ENCODE data around the gene PSMC3IP. TPM values are rescaled to one million over a fixed set of nuclear protein-coding genes. Genes with fewer than 3 reads are reported as not detected.
A peak's percentile ranks its signal among the peaks of the same experiment; 100 is the strongest.

The PSMC3IP gene
- total RNA-seq, 1 experiment from 2014 or later: 19.2 TPM

DNA sequence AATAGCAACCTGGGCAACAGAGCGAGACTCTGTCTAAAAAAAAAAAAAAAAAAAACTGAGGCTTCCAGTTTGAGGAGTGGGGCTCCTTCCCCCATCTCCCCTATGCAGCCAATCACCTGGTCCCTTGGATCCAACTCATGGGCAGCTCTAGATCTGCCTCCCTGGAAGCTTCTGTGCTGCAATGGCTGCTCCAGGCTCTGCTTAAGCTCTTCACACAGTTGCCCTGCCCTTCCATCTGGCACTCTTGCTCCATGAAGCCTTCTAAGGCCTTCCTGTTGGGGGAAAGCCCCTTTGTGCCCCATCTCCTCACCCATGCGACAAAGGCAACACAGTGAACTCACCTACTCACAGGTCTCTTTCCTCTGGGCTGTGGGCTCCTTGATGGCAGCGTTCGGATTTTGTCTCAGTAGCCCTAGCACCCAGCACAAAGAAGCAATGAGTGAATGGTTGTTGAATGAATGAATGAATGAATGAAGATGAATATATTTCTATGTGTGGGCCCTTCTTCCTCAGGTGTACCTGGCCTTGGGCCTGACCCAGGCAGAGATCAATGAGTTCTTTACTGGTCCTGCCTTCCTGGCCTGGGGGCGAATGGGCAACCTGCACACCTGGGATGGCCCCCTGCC, 39.6 kb downstream of the PSMC3IP start:
- Histone ChIP-seq H3K27ac (ENCODE audit: low read length) (0 out of 2 replicates have a peak overlapping the region, but pooled peaks have one; percentile 12), H3K4me3 (ENCODE audit: low read depth in 2 of 2, low read length in 2 of 2) (no peak overlapping the region), H3K36me3 (ENCODE audit: control insufficient read depth, insufficient read depth, low read length) (no peaks in the 10 kb centered on the region; the same call in 1 of the 2 replicates), H3K27me3 (ENCODE audit: control insufficient read depth, insufficient read depth, low read length) (no peaks in the 10 kb centered on the region), H3K4me1 (ENCODE audit: control insufficient read depth, insufficient read depth, low read length) (peaks cover 33% of the 10 kb centered on the region), H3K9me3 (ENCODE audit: control insufficient read depth, insufficient read depth, low read depth, low read length) (no peaks in the 10 kb centered on the region)
- in situ Hi-C loops (cut with HindIII; ENCODE audit: low pct_unique_long_range_greater_than_20kb, low sequenced_read_pairs): no loop called here
- ChIA-PET CTCF (interaction anchor here (0.6 kb wide), 1 partner anchor 455 kb away, joined by 5 read pairs; no protein-coding TSS in a partner anchor), POLR2A (no interaction called here)
- ATAC-seq (no peak), DNase-seq (ENCODE audit: low read depth, low spot score) (no peak)
- intact Hi-C loops (cut with micrococcal nuclease; ENCODE audit: unreplicated experiment): no loop called here
- TF ChIP-seq SIN3A (IDR thresholded peaks at IDR 0.05; ENCODE audit: borderline replicate concordance, insufficient read depth, low read depth, low read length): no peak
- TF ChIP-seq, protein P1, sequence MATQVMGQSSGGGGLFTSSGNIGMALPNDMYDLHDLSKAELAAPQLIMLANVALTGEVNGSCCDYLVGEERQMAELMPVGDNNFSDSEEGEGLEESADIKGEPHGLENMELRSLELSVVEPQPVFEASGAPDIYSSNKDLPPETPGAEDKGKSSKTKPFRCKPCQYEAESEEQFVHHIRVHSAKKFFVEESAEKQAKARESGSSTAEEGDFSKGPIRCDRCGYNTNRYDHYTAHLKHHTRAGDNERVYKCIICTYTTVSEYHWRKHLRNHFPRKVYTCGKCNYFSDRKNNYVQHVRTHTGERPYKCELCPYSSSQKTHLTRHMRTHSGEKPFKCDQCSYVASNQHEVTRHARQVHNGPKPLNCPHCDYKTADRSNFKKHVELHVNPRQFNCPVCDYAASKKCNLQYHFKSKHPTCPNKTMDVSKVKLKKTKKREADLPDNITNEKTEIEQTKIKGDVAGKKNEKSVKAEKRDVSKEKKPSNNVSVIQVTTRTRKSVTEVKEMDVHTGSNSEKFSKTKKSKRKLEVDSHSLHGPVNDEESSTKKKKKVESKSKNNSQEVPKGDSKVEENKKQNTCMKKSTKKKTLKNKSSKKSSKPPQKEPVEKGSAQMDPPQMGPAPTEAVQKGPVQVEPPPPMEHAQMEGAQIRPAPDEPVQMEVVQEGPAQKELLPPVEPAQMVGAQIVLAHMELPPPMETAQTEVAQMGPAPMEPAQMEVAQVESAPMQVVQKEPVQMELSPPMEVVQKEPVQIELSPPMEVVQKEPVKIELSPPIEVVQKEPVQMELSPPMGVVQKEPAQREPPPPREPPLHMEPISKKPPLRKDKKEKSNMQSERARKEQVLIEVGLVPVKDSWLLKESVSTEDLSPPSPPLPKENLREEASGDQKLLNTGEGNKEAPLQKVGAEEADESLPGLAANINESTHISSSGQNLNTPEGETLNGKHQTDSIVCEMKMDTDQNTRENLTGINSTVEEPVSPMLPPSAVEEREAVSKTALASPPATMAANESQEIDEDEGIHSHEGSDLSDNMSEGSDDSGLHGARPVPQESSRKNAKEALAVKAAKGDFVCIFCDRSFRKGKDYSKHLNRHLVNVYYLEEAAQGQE (IDR thresholded peaks at IDR 0.05; ENCODE audit: insufficient read depth in 1 of 2, low read depth in 2 of 2, low read length in 1 of 2): no peak
- TF ChIP-seq, protein P2, sequence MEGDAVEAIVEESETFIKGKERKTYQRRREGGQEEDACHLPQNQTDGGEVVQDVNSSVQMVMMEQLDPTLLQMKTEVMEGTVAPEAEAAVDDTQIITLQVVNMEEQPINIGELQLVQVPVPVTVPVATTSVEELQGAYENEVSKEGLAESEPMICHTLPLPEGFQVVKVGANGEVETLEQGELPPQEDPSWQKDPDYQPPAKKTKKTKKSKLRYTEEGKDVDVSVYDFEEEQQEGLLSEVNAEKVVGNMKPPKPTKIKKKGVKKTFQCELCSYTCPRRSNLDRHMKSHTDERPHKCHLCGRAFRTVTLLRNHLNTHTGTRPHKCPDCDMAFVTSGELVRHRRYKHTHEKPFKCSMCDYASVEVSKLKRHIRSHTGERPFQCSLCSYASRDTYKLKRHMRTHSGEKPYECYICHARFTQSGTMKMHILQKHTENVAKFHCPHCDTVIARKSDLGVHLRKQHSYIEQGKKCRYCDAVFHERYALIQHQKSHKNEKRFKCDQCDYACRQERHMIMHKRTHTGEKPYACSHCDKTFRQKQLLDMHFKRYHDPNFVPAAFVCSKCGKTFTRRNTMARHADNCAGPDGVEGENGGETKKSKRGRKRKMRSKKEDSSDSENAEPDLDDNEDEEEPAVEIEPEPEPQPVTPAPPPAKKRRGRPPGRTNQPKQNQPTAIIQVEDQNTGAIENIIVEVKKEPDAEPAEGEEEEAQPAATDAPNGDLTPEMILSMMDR (IDR thresholded peaks at IDR 0.05): no peak
- TF ChIP-seq TCF7L2 (IDR thresholded peaks at IDR 0.05; ENCODE audit: low read depth, low read length): no peak
- no peak for TF ChIP-seq POLR2AphosphoS5 (IDR thresholded peaks at IDR 0.05; ENCODE audit: low read depth, low read length)
- TSS peak; percentile 66 for BruUV-seq (replicated peaks)

DNA sequence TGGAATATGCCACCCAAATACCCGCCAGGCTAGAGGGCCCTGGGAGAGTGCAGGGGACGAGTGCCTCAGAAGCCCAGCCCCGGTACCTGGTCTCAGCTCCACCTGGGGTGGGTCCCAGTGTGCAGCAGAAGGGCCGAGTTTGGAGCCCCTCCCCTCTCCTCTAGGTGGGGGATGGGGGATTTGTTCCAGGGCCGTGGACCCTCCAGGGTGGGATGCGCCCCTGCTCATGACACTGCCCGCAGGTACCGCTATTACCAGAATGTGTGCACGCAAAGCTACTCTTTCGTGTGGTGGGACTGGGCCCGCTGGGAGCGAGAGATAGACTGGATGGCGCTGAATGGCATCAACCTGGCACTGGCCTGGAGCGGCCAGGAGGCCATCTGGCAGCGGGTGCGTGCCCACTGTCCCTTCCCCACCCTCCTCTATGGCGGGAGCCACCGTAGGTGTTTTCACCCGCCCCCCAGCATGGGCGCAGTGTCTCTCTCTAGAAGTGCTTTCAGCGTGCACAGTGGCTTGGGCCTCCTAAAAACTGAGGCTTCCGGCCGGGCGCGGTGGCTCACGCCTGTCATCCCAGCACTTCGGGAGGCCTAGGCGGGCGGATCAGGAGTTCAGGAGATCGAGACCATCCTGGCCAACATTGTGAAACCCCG, 40.2 kb downstream of the PSMC3IP start:
- Histone ChIP-seq H3K27me3 (ENCODE audit: control insufficient read depth, insufficient read depth, low read length) (no peaks in the 10 kb centered on the region), H3K27ac (ENCODE audit: low read length) (peak overlapping the region; percentile 79), H3K36me3 (ENCODE audit: control insufficient read depth, insufficient read depth, low read length) (no peaks in the 10 kb centered on the region; the same call in 1 of the 2 replicates), H3K4me3 (ENCODE audit: low read depth in 2 of 2, low read length in 2 of 2) (peak overlapping the region; percentile 62 to 76), H3K4me1 (ENCODE audit: control insufficient read depth, insufficient read depth, low read length) (peaks cover 33% of the 10 kb centered on the region), H3K9me3 (ENCODE audit: control insufficient read depth, insufficient read depth, low read depth, low read length) (no peaks in the 10 kb centered on the region)
- CTCF ChIA-PET: no interaction called here
- intact Hi-C loops (cut with micrococcal nuclease; ENCODE audit: unreplicated experiment): no loop called here
- POLR2A ChIA-PET: no interaction called here
- ATAC-seq: no peak
- in situ Hi-C loops (cut with HindIII; ENCODE audit: low pct_unique_long_range_greater_than_20kb, low sequenced_read_pairs): no loop called here
- BruUV-seq (replicated peaks): no TSS peak
- no peak for DNase-seq (ENCODE audit: low read depth, low spot score)
- TF ChIP-seq TCF7L2 (IDR thresholded peaks at IDR 0.05; ENCODE audit: low read depth, low read length): no peak
